Measurements from ENCODE around the gene C1orf167.

C1orf167 gene

DNA sequence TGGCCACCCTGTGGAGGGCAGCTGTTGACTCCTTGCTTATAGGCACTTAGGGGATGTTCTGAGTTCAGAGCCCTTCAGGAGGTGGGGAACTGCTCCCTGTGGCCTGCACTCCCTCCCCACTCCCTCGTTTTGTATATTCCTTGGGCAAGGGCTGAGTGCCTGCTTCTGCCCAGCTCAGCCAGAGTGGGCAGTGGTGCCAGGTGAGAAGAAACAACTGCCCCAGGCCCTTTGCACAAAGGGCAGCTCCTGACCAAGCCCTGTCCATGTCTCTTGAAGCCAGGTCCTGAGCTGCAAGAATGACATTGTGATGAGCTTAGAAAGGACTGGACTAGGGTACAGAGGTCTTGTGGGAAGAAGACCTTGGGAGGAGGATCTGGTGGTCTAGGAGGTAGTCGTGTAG lies 23.9 kb upstream of the C1orf167 start:
- no peak for DNase-seq

DNA sequence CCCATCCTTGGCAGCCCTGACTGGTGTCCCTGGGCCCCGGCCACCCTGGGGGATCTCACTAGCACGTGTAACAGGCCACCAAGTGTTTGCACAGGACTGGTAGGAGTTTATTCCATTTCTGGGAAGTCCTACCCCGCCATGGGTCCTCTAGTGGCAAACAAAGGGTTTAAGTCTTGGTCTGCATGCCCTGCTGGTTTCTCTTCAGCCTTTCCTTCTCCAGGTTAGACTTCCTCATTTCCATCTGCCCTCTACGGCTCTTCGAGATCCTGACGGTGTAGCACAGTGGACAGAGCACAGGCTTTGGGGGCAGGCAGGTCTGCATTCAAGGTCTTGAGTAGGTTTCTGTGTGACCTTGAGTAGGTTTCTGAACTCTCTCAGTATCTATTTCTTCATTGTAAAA lies 23.2 kb upstream of the C1orf167 start:
- no peak for DNase-seq

DNA sequence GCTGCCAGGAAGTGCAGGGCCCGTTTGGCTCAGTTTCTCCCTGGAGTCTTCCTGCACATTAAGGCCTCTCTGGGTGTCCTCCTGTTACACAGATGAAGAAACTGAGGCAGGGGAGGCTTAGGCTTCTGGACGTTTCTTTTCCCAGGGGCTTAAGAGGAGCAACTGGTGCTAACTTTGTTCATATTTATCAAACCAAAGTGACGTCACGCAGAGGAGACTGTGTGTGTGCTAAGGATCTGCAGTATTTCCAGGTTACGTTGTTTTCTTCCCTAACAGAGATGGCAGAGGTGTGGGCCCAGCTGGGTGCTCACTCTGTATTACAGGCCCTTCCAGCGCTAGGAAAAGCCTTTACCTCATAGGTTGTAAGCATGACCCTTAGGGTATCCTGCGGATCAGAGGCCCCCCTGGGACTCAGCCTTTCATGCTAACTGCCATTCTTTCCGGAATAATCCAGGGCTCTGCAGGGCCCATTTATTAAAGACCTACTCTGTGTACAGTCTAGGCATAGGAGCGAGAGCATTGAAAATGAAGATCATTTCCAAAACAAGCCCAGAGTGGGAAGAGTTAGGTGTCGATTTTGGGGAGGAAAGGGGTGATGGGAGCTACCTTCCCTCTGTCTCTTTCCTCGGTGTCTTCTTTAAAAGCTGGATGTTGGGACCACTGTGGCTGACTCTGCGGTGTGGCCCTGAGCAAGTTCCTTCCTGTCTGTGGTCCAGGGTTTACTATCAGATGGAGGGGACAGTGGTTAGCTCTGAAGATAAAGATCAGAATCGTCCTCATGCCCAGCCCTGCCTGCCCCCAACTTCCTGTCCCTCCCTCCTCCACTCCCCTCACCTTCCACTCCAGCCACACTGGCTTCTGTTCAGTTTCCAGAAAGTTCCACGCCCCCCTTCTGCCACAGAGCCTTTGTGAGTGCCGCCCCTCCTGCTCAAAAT lies 21.5 kb upstream of the C1orf167 start:
- no peak for DNase-seq

DNA sequence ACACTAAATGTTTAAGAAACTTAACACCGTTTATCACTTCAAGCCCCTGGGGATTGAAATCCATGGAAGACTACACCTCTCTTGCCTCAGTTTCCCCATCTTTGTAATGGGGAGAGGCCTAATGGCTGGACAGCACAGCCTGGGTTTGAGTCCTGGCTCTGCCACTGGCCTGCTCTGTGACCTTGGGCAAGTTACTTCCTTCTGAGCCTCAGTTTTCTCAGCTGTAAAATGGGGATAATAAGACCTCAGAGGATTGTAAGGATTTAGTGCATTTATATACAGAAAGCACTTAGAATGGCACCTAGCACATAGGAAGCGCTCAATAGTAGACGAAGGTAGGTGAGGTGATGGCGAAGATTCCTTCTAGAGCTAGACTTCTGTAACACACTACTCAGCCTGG lies 20.5 kb upstream of the C1orf167 start:
- DNase-seq, result no peak

DNA sequence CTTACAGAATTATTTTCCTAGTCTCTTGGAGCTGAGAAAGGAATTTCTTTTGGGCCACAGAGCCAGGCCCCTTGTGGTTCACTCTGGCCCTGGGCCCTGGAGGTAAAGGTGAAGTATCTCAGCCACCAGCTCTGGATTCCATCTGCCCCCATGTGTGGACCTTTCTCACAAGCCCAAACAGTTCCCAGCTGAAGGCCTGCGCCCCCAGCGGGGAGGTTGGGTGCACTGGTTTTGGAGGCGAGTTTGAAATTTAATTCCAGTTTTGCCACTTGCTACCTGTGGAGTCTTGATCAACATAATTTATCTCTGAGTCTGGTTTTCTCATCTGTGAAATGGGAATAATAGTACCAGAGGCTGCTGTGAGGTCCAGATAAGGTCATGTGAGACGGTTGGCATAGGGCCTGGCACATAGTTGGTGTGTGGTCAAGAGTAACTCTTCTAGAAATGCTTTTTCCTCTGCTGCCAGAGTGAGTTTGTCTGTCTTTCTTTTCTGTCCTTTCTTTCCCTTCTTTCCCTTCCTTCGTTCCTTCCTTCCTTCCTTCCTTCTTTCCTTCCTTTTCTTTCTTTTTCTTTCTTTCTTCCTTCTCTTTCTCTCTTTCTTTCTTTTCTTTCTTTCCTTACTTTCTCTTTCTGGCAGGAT lies 20.0 kb upstream of the C1orf167 start:
- DNase-seq, result no peak

DNA sequence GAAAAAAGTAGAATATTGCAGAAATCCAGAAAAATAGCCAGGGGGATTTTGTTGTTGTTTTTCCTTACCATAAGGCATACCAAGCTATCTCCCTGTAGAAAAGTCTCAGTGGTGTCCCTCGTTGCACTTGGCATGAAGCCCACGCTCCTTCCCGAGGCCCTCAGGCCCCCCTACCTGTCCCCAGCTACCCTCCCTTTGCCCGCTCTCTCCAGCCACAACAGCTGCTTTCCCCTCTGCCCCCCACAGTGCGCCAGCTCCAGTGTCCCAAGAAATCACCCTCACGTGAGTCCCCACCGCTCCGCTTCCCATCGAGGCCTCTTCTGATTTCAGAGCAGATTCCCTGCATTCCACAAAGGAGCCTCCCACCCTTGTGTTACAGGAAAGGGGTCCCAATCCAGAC lies 17.7 kb upstream of the C1orf167 start:
- DNase-seq, result no peak

DNA sequence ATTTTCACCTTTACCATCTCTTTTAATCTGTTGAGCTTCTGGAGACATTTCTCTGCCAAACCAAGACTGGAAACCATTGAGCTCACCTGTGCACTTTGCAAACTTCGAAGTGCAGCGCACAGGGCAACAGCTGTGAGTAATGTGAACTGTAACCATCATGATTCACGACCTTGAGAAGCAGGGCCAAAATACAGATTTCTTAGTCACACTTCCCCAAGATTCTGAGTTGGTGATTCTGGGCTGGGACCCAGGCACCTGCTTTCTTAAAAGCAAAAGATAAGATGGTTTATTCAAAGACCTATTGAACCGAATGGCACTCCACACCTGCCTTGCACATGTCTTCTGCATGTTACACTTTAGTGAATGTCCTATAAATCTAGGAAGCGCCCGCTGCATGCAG lies 15.9 kb upstream of the C1orf167 start:
- no peak for DNase-seq

DNA sequence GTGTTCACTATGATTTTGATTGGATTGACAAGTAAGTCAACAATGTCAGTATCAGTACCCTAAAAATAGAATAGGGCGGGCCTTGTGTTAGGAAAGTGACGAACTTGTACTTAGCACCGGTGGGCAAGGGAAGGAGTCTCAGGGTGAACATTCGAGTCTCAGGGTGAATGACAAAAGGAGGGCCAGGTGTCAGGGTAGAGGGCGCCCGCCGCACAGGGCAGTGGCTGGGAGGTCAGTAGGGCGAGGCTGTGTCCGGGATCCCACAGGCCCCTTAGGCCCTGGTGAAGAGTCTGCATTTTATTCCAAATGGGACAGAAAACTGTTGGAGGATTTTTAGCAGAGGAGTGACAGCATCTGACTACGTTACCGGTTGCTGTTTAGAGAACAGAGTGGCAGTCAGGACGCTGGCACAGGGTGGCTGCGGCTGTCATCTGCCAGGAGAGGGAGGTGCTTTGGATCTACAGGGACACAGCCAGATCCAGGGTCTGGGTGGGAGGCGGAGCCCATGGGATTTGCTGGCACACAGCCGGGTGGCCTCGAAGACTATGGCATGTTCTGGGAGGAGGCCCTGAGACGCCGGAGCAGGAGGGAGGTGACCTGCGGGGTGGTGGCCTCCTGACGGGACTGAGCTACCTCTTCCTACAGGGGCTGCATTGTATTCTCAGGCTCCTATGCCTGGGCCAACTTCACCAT lies 15.1 kb upstream of the C1orf167 start:
- no peak for DNase-seq

DNA sequence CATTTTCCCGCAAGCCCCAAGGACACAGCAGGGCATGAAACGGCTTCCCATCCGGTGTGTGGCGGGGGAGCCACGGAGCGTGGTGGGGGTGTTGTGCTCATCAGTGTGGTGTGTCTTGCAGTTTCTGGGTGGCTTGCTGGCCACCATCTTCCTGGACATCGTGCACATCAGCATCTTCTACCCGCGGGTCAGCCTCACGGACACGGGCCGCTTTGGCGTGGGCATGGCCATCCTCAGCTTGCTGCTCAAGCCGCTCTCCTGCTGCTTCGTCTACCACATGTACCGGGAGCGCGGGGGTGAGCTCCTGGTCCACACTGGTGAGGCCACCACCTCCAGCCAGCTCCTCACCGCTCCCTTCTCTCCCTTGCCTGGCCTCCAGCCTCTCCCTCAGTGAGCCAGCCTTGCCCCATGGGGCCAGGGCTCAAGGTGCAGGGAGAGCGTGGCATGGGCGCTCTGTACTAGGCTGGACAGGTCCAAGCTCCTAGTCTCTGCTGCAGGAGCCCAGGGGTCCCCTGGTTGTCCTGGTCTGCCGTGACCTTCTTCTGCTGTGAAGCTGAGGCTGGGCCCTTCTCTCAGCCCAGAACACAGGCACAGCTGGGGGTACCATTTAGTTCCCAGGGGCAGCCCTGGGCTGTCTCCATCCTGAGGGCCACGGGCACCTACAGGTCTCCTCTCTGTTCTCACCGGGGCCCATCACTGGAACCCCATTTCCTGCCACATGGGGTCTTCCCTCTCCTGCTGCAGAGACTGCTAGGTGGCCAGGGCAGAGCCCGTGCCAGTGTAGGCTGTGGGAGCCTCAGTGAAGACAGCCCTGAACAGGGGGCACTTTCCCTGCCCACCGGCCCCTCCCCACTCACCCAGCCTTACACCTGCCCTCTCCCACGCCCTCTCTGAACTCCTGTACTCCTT lies 13.4 kb upstream of the C1orf167 start:
- no peak for DNase-seq

DNA sequence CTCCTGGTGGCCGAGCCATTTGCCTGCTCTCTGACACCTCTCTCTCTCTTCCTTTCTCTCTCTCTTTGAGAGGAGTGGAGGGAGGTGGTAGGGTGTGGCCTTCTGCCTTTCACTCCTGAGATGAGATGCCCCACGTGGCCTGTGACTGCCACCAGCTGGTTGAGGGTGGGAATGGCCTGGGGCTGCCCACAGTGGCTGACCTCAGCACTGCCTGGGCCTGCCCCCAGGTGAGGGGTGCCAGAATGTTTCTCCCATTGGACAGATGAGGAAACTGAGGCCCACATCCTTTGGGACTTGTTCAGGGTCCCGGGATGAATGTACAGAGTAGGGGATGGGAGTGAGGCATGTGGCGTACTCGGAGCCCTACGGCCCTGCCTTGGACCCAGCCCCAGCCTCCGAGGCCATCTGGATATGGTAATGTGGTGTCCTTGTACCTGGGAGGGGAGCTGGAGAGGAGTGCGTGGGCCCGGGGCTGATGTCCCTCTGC lies 12.7 kb upstream of the C1orf167 start:
- peak; percentile 46 for DNase-seq

DNA sequence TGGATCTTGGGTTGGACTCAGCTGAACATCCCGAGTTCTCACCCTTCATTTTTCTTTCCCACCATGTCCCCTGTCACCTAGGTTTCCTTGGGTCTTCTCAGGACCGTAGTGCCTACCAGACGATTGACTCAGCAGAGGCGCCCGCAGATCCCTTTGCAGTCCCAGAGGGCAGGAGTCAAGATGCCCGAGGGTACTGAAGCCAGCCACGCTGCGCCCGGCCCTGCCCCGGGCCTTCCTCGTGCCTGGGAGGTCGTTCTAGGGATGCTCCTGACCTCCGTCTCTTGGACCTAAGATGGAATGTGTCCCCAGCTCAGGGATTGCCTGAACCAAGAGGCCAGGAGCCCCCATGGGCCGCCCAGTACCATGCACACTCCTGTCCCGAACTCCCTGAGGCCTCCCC lies 12.0 kb upstream of the C1orf167 start:
- DNase-seq, result no peak

DNA sequence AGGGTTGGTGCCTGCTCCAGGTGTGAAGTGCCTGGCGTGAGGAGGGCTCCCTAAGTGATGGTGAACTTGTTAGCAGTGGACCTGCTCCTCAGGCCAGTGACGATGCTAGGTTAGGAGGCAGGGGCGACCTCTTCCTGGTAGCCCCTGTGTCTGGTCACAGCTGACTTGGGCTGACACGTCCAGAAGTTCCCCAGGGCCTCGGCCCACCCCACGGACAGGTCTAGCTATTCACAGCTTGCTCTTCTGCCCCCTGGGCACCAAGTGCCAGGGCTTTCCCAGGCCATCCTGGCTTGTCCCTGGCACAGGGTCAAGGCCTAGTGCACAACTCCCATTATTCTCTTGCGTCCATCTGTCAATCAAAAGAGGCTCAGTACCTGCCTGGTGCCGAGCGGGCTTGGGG lies 10.9 kb upstream of the C1orf167 start:
- DNase-seq, result no peak

DNA sequence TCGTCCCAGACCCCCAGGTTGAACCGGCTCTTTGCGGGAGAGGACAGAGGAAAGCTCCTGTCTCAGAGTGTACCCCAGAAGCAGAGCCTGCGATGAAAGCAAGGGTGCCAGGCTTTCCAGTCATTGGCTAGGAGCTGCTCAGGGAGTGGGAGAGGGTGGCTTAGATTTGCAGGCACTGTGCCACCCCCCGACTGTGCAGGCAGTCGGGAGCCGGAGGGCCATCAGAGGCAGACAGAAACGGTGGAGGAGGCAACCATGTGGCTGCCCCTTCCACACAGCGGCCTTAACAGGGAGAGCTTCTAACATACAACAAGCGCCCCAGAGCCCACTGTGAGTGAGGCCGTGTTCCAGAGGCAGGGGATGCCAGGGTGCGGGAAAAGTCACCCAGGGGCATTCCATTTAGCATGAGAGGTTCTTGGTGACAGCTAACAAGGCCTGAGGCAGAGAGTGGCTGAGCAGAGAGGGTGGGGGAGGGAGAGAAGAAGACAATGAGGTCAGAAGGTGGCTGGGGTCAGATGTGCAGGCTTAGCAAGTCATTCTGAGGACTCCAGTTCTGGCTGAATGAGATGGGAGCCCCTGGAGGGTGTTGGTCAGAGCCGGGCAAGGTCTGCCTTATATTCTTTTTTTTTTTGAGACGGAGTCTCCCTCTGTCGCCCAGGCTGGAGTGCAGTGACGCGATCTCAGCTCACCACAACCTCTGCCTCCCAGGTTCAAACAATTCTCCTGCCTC lies 9.5 kb upstream of the C1orf167 start:
- no peak for DNase-seq

DNA sequence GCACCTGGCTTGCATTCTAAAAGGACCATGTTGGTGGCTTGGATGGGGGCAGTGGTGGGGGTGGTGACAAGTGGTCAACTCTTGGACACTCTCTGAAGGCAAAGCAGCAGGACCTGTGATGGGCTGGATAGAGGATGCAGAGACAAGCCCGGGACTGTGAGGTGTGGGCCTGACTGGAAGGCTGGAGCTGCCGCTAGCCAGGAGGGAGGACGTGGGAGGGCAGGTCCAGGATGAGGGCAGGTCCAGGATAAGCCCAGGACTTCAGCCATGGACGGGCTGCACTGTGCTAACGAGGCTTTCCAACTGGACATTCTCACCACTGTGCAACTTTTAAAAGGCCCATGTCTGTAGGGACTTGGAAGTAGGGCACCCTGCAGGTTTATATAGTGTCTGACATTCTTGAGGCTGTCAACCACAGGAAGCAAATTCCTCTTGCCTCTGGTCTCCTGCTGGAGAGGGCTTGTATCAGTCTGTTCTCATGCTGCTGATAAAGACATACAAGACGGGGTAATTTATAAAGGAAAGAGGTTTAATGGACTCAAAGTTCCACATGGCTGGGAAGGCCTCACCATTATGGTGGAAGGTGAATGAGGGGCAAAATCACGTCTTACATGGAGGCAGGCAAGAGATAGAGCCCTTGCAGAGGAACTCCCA lies 8.3 kb upstream of the C1orf167 start:
- DNase-seq, result no peak

DNA sequence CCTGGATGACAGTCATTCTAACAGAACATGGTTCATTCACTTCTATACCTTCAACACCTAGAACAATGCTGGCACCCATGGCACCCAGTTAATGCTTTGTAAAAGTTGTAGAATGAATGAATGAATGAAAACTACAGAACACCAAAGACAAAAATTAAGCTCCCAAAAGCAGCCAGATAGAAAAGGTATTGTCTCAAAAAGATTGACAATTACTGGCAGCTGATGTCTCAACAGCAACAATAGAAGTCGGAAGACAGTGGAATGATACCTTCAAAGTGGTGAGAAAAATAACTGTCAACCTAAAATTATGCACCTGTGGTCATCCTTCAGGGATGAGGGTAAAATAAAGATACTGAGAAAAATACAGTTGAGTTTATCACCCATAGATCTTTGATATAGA lies 4.9 kb upstream of the C1orf167 start:
- no peak for DNase-seq

DNA sequence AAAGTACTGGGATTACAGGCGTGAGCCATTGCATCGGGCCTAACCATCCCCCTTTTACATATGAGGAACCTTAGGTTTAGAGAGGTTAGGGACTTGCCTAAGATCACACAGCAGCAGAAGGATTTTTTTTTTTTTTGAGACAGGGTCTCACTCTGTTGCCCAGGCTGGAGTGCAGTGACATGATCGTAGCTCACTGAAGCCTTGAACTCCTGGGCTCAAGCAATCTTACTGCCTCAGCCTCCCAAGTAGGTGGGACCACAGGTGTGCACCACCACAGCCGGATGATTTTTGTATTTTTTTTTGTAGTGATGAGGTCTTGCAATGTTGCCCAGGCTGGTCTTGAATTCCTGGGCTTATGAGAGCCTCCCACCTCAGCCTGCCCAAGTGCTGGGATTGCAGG lies 2.2 kb upstream of the C1orf167 start:
- no peak for DNase-seq

DNA sequence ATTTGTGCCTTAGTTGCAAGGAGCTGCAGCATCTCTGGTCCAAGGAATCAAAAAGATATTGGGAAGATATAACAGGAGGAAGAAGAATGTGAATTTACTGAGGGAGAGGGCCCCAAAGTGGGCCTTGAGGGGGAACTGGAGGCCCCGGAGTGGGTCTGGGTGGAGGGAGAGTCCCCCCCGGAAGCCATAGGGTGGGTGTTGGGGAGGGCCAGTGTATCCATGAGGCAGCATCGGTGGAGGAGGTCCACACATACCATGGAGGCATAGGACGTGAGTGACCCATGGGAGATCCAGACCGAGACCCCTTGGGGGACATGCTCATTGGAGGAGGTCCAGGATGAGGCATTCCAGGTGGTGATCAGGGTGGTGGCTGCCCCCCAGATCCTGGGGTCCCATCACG lies 708 bp upstream of the C1orf167 start:
- DNase-seq, result no peak

DNA sequence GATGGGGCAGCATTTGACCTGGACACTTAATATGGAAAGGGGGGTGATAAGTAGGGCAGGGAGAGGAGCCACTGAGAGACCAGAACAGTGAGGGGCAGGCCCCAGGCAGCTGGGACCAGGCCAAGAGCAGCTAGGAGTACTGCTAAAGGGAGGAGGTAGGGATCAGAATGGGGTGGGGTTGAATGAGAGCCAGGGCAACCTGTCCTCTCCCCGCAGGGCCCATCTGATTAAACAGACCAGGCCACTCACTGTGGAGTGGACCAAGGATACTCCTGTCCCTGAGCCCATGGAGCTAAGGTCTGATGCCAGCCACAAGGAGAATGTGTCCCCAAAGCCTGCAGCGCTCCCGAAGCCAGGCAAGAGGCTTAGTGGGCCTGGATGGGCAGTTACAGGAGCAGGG lies 2.1 kb downstream of the C1orf167 start:
- no peak for DNase-seq

DNA sequence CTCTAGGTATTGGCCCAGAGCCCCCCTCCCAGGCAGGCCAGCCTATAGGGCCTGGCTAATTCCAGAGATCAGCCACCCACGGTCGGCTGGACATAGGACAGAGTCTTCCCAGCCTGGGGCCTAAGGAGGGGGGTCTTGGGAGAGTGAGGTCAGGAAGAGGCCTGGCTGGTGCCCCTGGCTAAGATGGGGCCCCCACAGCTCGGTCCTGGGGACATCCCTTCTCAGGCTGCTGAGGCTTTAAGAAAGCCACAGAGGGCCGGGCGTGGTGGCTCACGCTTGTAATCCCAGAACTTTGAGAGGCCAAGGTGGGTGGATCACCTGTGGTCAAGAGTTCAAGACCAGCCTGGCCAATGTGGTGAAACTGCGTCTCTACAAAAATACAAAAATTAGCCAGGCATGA lies 2.5 kb downstream of the C1orf167 start:
- DNase-seq, result no peak

DNA sequence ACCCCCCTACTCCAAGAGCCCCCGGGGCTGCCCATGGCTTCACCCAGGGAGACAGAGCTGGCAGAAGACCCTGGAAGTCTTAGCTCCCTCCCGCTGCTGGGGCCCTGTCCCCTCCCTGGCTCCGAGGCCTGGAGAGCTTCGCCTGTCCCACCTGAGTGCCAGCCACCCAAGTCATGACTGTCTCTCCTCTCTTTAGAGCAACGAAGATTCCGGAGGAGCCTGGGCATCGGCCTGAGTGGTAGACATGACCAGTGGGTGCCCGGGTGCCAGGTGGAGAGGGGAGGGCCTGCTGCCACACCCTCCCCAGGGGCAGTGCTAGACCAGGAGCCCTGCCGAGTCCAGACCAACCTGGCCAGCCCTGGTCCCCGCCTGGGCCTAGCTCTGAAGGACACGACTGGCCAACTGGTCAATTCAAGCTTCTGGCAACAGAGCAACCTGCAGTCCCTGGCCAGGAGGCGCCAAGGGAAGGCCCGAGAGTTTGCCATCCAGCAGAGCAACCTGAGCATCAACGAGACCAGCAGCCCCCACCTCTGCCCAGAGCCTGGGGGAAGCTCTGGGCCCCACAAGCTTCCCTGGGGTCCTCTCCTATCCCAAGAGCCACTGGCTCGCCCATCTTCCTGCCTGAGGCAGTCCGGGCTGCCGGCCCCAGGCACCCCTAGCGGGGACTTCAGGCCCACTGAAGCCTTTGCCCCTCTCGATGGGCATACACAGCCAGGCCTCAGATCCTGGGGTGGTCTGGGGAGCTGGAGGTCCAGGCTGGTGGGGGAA lies 3.9 kb downstream of the C1orf167 start:
- no peak for DNase-seq

DNA sequence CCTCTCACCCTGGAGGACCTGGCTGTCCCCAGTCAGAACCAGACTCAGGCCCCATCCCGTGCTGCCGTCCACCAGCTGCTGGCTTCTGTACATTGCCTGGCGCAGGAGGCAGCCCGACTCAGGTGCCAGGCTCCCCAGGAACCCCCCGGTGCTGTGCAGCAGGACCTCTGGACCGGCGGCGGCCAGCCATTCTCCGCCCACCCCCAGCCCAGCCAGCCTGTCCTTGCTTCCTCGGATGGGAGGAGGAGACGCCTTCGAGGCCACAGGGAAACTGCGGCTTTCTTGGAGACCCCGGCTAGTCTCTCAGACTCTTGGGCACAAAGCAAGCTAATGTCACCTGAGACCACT lies 4.4 kb downstream of the C1orf167 start:
- DNase-seq, result no peak

Measured in activated CD4-positive, alpha-beta T cell treated with anti-CD3 and anti-CD28 coated beads, Interleukin-2, amount 50 U/mL, for 1 hour (primary cell).